Thymus (tissue), 11 donors: Measurements from ENCODE around the gene INTS1. TPM values are rescaled to one million over a fixed set of nuclear protein-coding genes. Genes with fewer than 3 reads are reported as not detected.
A peak's percentile ranks its signal among the peaks of the same experiment; 100 is the strongest.

Experiments used
- DNase-seq, 9 donors: peaks; one replicate each; pipeline ENCODE4 v3.0.0-alpha.2; 2013; ENCODE audit warnings: low spot score in 9 of 9, low read depth in 6 of 9, missing footprints in 1 of 9
- H3K27ac ChIP-seq, 2 donors: one replicate each; pipeline ENCODE4 v1.5.1; 2013; ENCODE audit warnings: control low read depth in 1 of 2, low read depth in 1 of 2, low read length in 1 of 2, mild to moderate bottlenecking in 1 of 2, moderate library complexity in 1 of 2
- H3K27me3 ChIP-seq, 2 donors: one replicate each; pipeline ENCODE4 v1.5.1; 2013; ENCODE audit warnings: low read length in 1 of 2; ENCODE audit not compliant: control insufficient read depth in 2 of 2, insufficient read depth in 1 of 2
- H3K36me3 ChIP-seq, 2 donors: one replicate each; pipeline ENCODE4 v1.5.1; 2013; ENCODE audit warnings: low read length in 1 of 2, mild to moderate bottlenecking in 1 of 2, moderate library complexity in 1 of 2; ENCODE audit not compliant: control insufficient read depth in 2 of 2, insufficient read depth in 2 of 2
- H3K4me1 ChIP-seq, 2 donors: one replicate each; pipeline ENCODE4 v1.5.1; 2013; ENCODE audit warnings: low read length in 2 of 2; ENCODE audit not compliant: control insufficient read depth in 2 of 2, insufficient read depth in 2 of 2
- H3K4me3 ChIP-seq, 2 donors: one replicate each; pipeline ENCODE4 v1.5.1; 2013; ENCODE audit warnings: low read length in 2 of 2, control low read depth in 1 of 2, mild to moderate bottlenecking in 1 of 2
- H3K9me3 ChIP-seq, 2 donors: one replicate each; pipeline ENCODE4 v1.5.1; 2013; ENCODE audit warnings: low read length in 1 of 2, mild to moderate bottlenecking in 1 of 2; ENCODE audit not compliant: control insufficient read depth in 2 of 2, insufficient read depth in 1 of 2
- WGBS: extraction: QIAGEN DNeasy Blood & Tissue Kit; methylation state at CpG from one replicate; pipeline ENCODE4 v1.1.7; 2013; 5-methylcytosine and 5-hydroxymethylcytosine counted together
- polyA plus RNA-seq: library from polyadenylated mRNA; stranded (reverse); fragments of 200-250 nt; gene quantifications from one replicate; pipeline ENCODE4 v1.2.3, GENCODE V29; 2013
- total RNA-seq: library from RNA; stranded (reverse); fragments of 120-200 nt; gene quantifications from one replicate; pipeline ENCODE4 v1.2.4, GENCODE V29; 2013
- donor health status: healthy.

INTS1 gene
- total and polyA plus RNA-seq, 2 donors: 19.6 to 287 TPM

GRCh38 chr7:1512781-1513656 is 8.8 kb upstream of the INTS1 start:
- H3K4me1 ChIP-seq: peaks cover 58 to 91% of the 10 kb centered on the region in 2 donors
- peaks cover 0 to 58% of the 10 kb centered on the region in 2 donors for H3K9me3 ChIP-seq
- no peaks in the 10 kb centered on the region for H3K36me3 ChIP-seq
- peak overlapping the region; percentile 31 to 37 for H3K4me3 ChIP-seq
- H3K27me3 ChIP-seq: no peaks in the 10 kb centered on the region
- WGBS: 7% methylated on average over 35 of the region's 35 CpGs
- peak overlapping the region; percentile 93 to 96 for H3K27ac ChIP-seq
- peak in 3 of 9 donors; percentile 85 to 93 (median 85) for DNase-seq

- Histone ChIP-seq H3K27me3 (no peaks in the 10 kb centered on the region), H3K36me3 (no peaks in the 10 kb centered on the region), H3K27ac (peak overlapping the region; percentile 80 to 96), H3K4me1 (peaks cover 57 to 96% of the 10 kb centered on the region in 2 donors), H3K9me3 (peaks cover 2 to 65% of the 10 kb centered on the region in 2 donors), H3K4me3 (peak overlapping the region; percentile 31 to 41)
- WGBS: 60% methylated on average over 30 of the region's 30 CpGs
- DNase-seq: peak in 1 of 9 donors; percentile 64
These were observed 7.5 kb upstream of the INTS1 start for GRCh38 chr7:1511444-1512422.

- Histone ChIP-seq H3K36me3 (peaks cover 0 to 2% of the 10 kb centered on the region in 2 donors), H3K27me3 (no peaks in the 10 kb centered on the region), H3K4me1 (peaks cover 57 to 97% of the 10 kb centered on the region in 2 donors), H3K9me3 (peaks cover 2 to 73% of the 10 kb centered on the region in 2 donors), H3K4me3 (peak overlapping the region; percentile 31 to 41), H3K27ac (peak overlapping the region; percentile 80 to 96)
- DNase-seq: peak in 3 of 9 donors; percentile 75 to 89 (median 78)
- 4% methylated on average over 16 of the region's 16 CpGs for WGBS
These were observed 6.6 kb upstream of the INTS1 start for GRCh38 chr7:1510780-1511154.

GRCh38 chr7:1509226-1509625 is 5.0 kb upstream of the INTS1 start:
- Histone ChIP-seq H3K27me3 (no peaks in the 10 kb centered on the region), H3K27ac (peak overlapping the region; percentile 46 to 96), H3K9me3 (peaks cover 3 to 76% of the 10 kb centered on the region in 2 donors), H3K4me1 (peaks cover 55 to 94% of the 10 kb centered on the region in 2 donors), H3K36me3 (peaks cover 0 to 3% of the 10 kb centered on the region in 2 donors), H3K4me3 (no peak overlapping the region)
- DNase-seq: peak in 1 of 9 donors; percentile 34
- 90% methylated on average over 14 of the region's 14 CpGs for WGBS

- Histone ChIP-seq H3K4me1 (peaks cover 51 to 88% of the 10 kb centered on the region in 2 donors), H3K4me3 (peak overlapping the region in 1 of 2 donors; percentile 33), H3K27me3 (no peaks in the 10 kb centered on the region), H3K36me3 (peaks cover 0 to 3% of the 10 kb centered on the region in 2 donors), H3K27ac (peak overlapping the region; percentile 94 to 96), H3K9me3 (peaks cover 3 to 69% of the 10 kb centered on the region in 2 donors)
- peak in 2 of 9 donors; percentile 78 to 90 for DNase-seq
- 3% methylated on average over 10 of the region's 10 CpGs for WGBS
These were observed 4.1 kb upstream of the INTS1 start for GRCh38 chr7:1508277-1508758.

GRCh38 chr7:1505731-1506550 is 1.8 kb upstream of the INTS1 start:
- Histone ChIP-seq H3K9me3 (peaks cover 3 to 46% of the 10 kb centered on the region in 2 donors), H3K27ac (peak overlapping the region; percentile 96 to 97), H3K4me1 (peaks cover 41 to 70% of the 10 kb centered on the region in 2 donors), H3K36me3 (peaks cover 23 to 27% of the 10 kb centered on the region in 2 donors), H3K27me3 (no peaks in the 10 kb centered on the region), H3K4me3 (peak overlapping the region; percentile 52 to 61)
- 23% methylated on average over 35 of the region's 35 CpGs for WGBS
- DNase-seq: peak in 4 of 9 donors; percentile 62 to 84 (median 66)

- peaks cover 45 to 52% of the 10 kb centered on the region in 2 donors for H3K36me3 ChIP-seq
- DNase-seq: no peak
- H3K27ac ChIP-seq: no peak overlapping the region
- H3K4me1 ChIP-seq: peaks cover 28 to 44% of the 10 kb centered on the region in 2 donors
- H3K4me3 ChIP-seq: peak overlapping the region; percentile 52 to 99
- H3K27me3 ChIP-seq: no peaks in the 10 kb centered on the region
- 38% methylated on average over 24 of the region's 24 CpGs for WGBS
- H3K9me3 ChIP-seq: peaks cover 3 to 29% of the 10 kb centered on the region in 2 donors
These were observed 799 bp downstream of the INTS1 start for GRCh38 chr7:1503390-1503789.

GRCh38 chr7:1502845-1503244 is 1.3 kb downstream of the INTS1 start:
- peaks cover 25 to 39% of the 10 kb centered on the region in 2 donors for H3K4me1 ChIP-seq
- no peak for DNase-seq

More at GRCh38 chr7:1502845-1503244, 1.3 kb downstream of the INTS1 start:
- WGBS: 94% methylated on average over 20 of the region's 20 CpGs
- H3K27me3 ChIP-seq: no peaks in the 10 kb centered on the region
- H3K36me3 ChIP-seq: peaks cover 50 to 58% of the 10 kb centered on the region in 2 donors
- peak overlapping the region in 1 of 2 donors; percentile 52 for H3K4me3 ChIP-seq
- H3K27ac ChIP-seq: no peak overlapping the region
- H3K9me3 ChIP-seq: peaks cover 3 to 24% of the 10 kb centered on the region in 2 donors
